H1 (cell line): Measurements from ENCODE around the gene ABCA5. TPM values are rescaled to one million over a fixed set of nuclear protein-coding genes. Genes with fewer than 3 reads are reported as not detected.

Experiments used
- RAD21 ChIP-seq, 2 experiments: IDR thresholded peaks in 1 of 2; conservative IDR thresholded peaks in 1 of 2; 2 replicates each; pipeline ENCODE4 v1.6.1; 2011; ENCODE audit warnings: low read depth in 2 of 2, low read length in 2 of 2, improper control_type of control experiment in 1 of 2, inconsistent platforms in 1 of 2, mild to moderate bottlenecking in 1 of 2, moderate library complexity in 1 of 2
- RFX5 ChIP-seq: IDR thresholded peaks from 2 replicates; pipeline ENCODE4 v1.6.1; 2011; ENCODE audit warnings: low read depth, low read length, improper control_type of control experiment, borderline replicate concordance
- SIX5 ChIP-seq: IDR thresholded peaks from 2 replicates; pipeline ENCODE4 v1.6.1; 2011; ENCODE audit warnings: mild to moderate bottlenecking, low read depth, low read length
- SP2 ChIP-seq: IDR thresholded peaks from 2 replicates; pipeline ENCODE4 v1.6.1; 2012; ENCODE audit warnings: mild to moderate bottlenecking, low read length, inconsistent platforms
- SUZ12 ChIP-seq: fragments of 200-600 bp; sonication (generic); IDR thresholded peaks from 2 replicates; pipeline ENCODE4 v1.6.1; 2012; ENCODE audit warnings: mild to moderate bottlenecking, inconsistent platforms, low read length, moderate library complexity, mixed read lengths
- USF2 ChIP-seq: IDR thresholded peaks from 2 replicates; pipeline ENCODE4 v1.6.1; 2011; ENCODE audit warnings: low read length, improper control_type of control experiment
- YY1 ChIP-seq: IDR thresholded peaks from 2 replicates; pipeline ENCODE4 v1.6.1; 2011; ENCODE audit warnings: low read depth, mild to moderate bottlenecking, low read length
- polyA plus RNA-seq, 7 experiments: library from polyadenylated mRNA; depleted of rRNA in 3 of 7; stranded (reverse) in 5 of 7; unstranded in 2 of 7; fragments of >200 nt in 5 of 7; fragments of 200-250 nt in 2 of 7; gene quantifications; 1 replicate in 5 of 7; 2 replicates in 1 of 7; 4 replicates in 1 of 7; pipeline versions ENCODE4 v1.2.1 to v1.2.3, GENCODE V29; 2011 to 2013; ENCODE audit warnings: missing spikeins in 2 of 7, mixed read lengths in 2 of 7
- total RNA-seq: library from RNA; stranded (reverse); fragmentation: NEBNext Ultra II Directional; extraction: Animal tissue kit (Norgen Biotek cat#: 25700); gene quantifications from 2 replicates; pipeline ENCODE4 v1.2.1, GENCODE V29; 2021
- TF ChIP-seq, protein P1 (sequence below): fragments of 300-600 bp; sonication (generic); IDR thresholded peaks from 2 replicates; pipeline ENCODE4 v1.7.1; 2012; ENCODE audit warnings: low read length, moderate library complexity, mild to moderate bottlenecking, inconsistent platforms; ENCODE audit not compliant: insufficient replicate concordance

The ABCA5 gene
- total and polyA plus RNA-seq, 2 of the 8 experiments (the other 6 are each of a cell fraction or from before 2014, with no cell fraction given), result 1.3 to 4.1 TPM

DNA sequence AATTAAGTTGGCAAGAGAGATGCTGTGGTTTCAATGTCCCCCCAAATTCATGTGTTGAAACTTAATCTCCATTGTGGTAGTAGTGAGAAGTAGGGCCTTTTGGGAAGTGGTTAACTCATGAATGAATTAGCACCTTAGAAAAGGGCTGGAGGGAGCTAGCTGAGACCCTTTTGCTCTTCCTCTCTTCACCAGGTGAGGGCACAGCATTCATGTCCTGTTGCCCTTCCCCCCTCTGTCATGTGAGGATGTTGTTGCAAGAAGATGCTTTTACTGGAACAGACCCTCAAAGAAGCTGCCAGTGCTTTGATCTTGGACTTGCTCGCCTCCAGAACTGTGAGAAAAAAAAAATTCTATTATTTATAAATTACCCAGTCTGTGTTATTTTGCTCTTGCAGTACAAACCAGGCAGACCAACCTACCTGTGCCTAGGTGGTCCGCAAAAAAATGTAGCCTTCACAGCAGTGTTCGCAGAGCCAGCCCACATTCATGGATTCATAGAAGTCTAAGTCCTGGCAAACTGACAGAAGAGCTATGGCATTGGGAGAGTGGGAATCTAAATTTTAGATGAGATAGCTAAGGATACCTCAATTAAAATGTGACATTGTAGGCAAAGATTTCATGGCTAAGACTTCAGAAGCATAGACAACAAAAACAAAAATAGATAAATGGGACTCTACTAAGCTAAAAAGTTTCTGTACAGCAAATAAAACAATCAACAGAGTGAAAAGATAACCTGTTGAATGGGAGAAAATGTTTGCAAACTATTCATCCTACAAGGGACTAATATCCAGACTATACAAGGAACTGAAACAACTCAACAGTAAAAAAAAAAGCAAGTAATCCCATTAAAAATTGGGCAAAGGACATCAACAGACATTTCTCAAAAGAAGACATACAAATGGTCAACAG lies 32.0 kb upstream of the ABCA5 start (continued):
- TF ChIP-seq, protein P1, sequence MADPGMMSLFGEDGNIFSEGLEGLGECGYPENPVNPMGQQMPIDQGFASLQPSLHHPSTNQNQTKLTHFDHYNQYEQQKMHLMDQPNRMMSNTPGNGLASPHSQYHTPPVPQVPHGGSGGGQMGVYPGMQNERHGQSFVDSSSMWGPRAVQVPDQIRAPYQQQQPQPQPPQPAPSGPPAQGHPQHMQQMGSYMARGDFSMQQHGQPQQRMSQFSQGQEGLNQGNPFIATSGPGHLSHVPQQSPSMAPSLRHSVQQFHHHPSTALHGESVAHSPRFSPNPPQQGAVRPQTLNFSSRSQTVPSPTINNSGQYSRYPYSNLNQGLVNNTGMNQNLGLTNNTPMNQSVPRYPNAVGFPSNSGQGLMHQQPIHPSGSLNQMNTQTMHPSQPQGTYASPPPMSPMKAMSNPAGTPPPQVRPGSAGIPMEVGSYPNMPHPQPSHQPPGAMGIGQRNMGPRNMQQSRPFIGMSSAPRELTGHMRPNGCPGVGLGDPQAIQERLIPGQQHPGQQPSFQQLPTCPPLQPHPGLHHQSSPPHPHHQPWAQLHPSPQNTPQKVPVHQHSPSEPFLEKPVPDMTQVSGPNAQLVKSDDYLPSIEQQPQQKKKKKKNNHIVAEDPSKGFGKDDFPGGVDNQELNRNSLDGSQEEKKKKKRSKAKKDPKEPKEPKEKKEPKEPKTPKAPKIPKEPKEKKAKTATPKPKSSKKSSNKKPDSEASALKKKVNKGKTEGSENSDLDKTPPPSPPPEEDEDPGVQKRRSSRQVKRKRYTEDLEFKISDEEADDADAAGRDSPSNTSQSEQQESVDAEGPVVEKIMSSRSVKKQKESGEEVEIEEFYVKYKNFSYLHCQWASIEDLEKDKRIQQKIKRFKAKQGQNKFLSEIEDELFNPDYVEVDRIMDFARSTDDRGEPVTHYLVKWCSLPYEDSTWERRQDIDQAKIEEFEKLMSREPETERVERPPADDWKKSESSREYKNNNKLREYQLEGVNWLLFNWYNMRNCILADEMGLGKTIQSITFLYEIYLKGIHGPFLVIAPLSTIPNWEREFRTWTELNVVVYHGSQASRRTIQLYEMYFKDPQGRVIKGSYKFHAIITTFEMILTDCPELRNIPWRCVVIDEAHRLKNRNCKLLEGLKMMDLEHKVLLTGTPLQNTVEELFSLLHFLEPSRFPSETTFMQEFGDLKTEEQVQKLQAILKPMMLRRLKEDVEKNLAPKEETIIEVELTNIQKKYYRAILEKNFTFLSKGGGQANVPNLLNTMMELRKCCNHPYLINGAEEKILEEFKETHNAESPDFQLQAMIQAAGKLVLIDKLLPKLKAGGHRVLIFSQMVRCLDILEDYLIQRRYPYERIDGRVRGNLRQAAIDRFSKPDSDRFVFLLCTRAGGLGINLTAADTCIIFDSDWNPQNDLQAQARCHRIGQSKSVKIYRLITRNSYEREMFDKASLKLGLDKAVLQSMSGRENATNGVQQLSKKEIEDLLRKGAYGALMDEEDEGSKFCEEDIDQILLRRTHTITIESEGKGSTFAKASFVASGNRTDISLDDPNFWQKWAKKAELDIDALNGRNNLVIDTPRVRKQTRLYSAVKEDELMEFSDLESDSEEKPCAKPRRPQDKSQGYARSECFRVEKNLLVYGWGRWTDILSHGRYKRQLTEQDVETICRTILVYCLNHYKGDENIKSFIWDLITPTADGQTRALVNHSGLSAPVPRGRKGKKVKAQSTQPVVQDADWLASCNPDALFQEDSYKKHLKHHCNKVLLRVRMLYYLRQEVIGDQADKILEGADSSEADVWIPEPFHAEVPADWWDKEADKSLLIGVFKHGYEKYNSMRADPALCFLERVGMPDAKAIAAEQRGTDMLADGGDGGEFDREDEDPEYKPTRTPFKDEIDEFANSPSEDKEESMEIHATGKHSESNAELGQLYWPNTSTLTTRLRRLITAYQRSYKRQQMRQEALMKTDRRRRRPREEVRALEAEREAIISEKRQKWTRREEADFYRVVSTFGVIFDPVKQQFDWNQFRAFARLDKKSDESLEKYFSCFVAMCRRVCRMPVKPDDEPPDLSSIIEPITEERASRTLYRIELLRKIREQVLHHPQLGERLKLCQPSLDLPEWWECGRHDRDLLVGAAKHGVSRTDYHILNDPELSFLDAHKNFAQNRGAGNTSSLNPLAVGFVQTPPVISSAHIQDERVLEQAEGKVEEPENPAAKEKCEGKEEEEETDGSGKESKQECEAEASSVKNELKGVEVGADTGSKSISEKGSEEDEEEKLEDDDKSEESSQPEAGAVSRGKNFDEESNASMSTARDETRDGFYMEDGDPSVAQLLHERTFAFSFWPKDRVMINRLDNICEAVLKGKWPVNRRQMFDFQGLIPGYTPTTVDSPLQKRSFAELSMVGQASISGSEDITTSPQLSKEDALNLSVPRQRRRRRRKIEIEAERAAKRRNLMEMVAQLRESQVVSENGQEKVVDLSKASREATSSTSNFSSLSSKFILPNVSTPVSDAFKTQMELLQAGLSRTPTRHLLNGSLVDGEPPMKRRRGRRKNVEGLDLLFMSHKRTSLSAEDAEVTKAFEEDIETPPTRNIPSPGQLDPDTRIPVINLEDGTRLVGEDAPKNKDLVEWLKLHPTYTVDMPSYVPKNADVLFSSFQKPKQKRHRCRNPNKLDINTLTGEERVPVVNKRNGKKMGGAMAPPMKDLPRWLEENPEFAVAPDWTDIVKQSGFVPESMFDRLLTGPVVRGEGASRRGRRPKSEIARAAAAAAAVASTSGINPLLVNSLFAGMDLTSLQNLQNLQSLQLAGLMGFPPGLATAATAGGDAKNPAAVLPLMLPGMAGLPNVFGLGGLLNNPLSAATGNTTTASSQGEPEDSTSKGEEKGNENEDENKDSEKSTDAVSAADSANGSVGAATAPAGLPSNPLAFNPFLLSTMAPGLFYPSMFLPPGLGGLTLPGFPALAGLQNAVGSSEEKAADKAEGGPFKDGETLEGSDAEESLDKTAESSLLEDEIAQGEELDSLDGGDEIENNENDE, result no peak
- TF ChIP-seq YY1, result no peak
- TF ChIP-seq SP2, result no peak
- TF ChIP-seq SIX5, result no peak
- TF ChIP-seq SUZ12, result no peak
- TF ChIP-seq RFX5, result no peak
- peak; percentile 72 to 75 for TF ChIP-seq RAD21 (IDR thresholded peaks at IDR 0.05 in 1 of 2, conservative IDR thresholded peaks at IDR 0.05 in 1 of 2; ENCODE audit: low read depth in 2 of 2, low read length in 2 of 2)
- peak; percentile 41; the same call in 1 of the 2 replicates for TF ChIP-seq USF2
